B cell (primary cell): ENCODE data around the gene ATP6V0E2. TPM values are rescaled to one million over a fixed set of nuclear protein-coding genes. Genes with fewer than 3 reads are reported as not detected.

Experiments
- ATAC-seq: fragments of 200-7000 bp; cut with Tn5 transposase; one replicate; pipeline ENCODE4 v1.10.0; 2021; ENCODE audit warnings: low read depth, mild to moderate bottlenecking, moderate number of reproducible peaks, moderate library complexity
- CTCF ChIA-PET: fragments of 350-600 bp; sonication (Branson Sonifier 250); formaldehyde crosslinking; loops from one replicate; lab custom pipeline; 2021; ENCODE audit warnings: antibody characterized with exemption, inconsistent platforms; lab: Charles Lee
- POLR2A ChIA-PET: fragments of 350-600 bp; sonication (Branson Sonifier 250); formaldehyde crosslinking; loops from one replicate; lab custom pipeline; 2021; ENCODE audit warnings: antibody characterized with exemption; lab: Charles Lee
- DNase-seq: peaks from one replicate; pipeline ENCODE4 v3.0.0; 2013
- H2AFZ ChIP-seq: 2 replicates; pipeline ENCODE4 v1.6.1; 2012; ENCODE audit warnings: mild to moderate bottlenecking, low read depth, low read length; ENCODE audit not compliant: insufficient read depth, poor library complexity, severe bottlenecking
- H3K27ac ChIP-seq, 2 donors: 1 replicate in 1 of 2; 2 replicates in 1 of 2; pipeline ENCODE4 v1.5.1; 2012 to 2013; ENCODE audit warnings: low read length in 2 of 2, mild to moderate bottlenecking in 2 of 2, moderate library complexity in 1 of 2
- H3K27me3 ChIP-seq, 4 experiments: fragments of 200-600 bp in 1 of 4; sonication (generic) in 1 of 4; replicated peaks in 1 of 4; 1 replicate in 2 of 4; 2 replicates in 2 of 4; pipeline versions ENCODE4 v1.6.1 to v1.7.0; 2013 to 2016; ENCODE audit warnings: low read length in 3 of 4, mild to moderate bottlenecking in 2 of 4, mixed read lengths in 1 of 4, moderate library complexity in 1 of 4; ENCODE audit not compliant: insufficient read depth in 4 of 4, control insufficient read depth in 3 of 4; ENCODE audit errors: control extremely low read depth in 1 of 4
- H3K36me3 ChIP-seq, 2 experiments: replicated peaks in 1 of 2; 1 replicate in 1 of 2; 2 replicates in 1 of 2; pipeline versions ENCODE4 v1.6.1 to v1.7.1; 2013; ENCODE audit warnings: low read length in 1 of 2; ENCODE audit not compliant: insufficient read depth in 2 of 2, control insufficient read depth in 1 of 2; ENCODE audit errors: control extremely low read depth in 1 of 2, extremely low read depth in 1 of 2
- H3K4me1 ChIP-seq, 2 donors: fragments of 200-600 bp in 1 of 2; sonication (generic) in 1 of 2; 1 replicate in 1 of 2; 2 replicates in 1 of 2; pipeline versions ENCODE4 v1.5.1 to v1.6.1; 2013 to 2017; ENCODE audit warnings: low read length in 2 of 2; ENCODE audit not compliant: control insufficient read depth in 2 of 2, insufficient read depth in 2 of 2
- H3K4me2 ChIP-seq: replicated peaks from 2 replicates; pipeline ENCODE3; 2012; ENCODE audit warnings: mild to moderate bottlenecking, low read depth, low read length; ENCODE audit not compliant: poor library complexity, severe bottlenecking
- H3K4me3 ChIP-seq, 5 experiments: fragments of 200-600 bp in 1 of 5; sonication (generic) in 1 of 5; 1 replicate in 3 of 5; 2 replicates in 2 of 5; pipeline versions ENCODE4 v1.5.1 to v1.7.0; 2011 to 2016; ENCODE audit warnings: low read length in 4 of 5, mild to moderate bottlenecking in 4 of 5, low read depth in 2 of 5, control low read depth in 1 of 5, moderate library complexity in 1 of 5; ENCODE audit not compliant: insufficient read depth in 1 of 5; ENCODE audit errors: control extremely low read depth in 1 of 5, extremely low read depth in 1 of 5
- H3K79me2 ChIP-seq: fragments of 200-600 bp; sonication (generic); one replicate; pipeline ENCODE4 v1.6.0; 2016; ENCODE audit warnings: low read length; ENCODE audit not compliant: control insufficient read depth, insufficient read depth
- H3K9ac ChIP-seq: fragments of 200-600 bp; sonication (generic); 2 replicates; pipeline ENCODE4 v1.6.1; 2017; ENCODE audit warnings: mild to moderate bottlenecking, low read length, moderate library complexity
- H3K9me3 ChIP-seq, 3 donors: one replicate each; pipeline versions ENCODE4 v1.6.1 to v1.7.1; 2013; ENCODE audit warnings: low read length in 2 of 3; ENCODE audit not compliant: control insufficient read depth in 2 of 3, insufficient read depth in 1 of 3; ENCODE audit errors: control extremely low read depth in 1 of 3
- H4K20me1 ChIP-seq: 2 replicates; pipeline ENCODE4 v1.6.0; 2012; ENCODE audit warnings: mild to moderate bottlenecking, low read length; ENCODE audit not compliant: insufficient read depth, control insufficient read depth, poor library complexity, severe bottlenecking
- H3K27ac Mint-ChIP-seq: one replicate; pipeline ENCODE4 v1.8.0; 2021; ENCODE audit warnings: mixed read lengths
- H3K27me3 Mint-ChIP-seq: one replicate; pipeline ENCODE4 v1.8.0; 2021; ENCODE audit warnings: mixed read lengths
- H3K4me1 Mint-ChIP-seq: one replicate; pipeline ENCODE4 v1.8.0; 2021; ENCODE audit warnings: mixed read lengths
- H3K4me3 Mint-ChIP-seq: one replicate; pipeline ENCODE4 v1.8.0; 2021; ENCODE audit warnings: mixed read lengths
- H3K9me3 Mint-ChIP-seq: one replicate; pipeline ENCODE4 v1.8.0; 2022; ENCODE audit warnings: mixed read lengths; ENCODE audit not compliant: insufficient read depth
- EZH2 ChIP-seq: IDR thresholded peaks from 2 replicates; pipeline ENCODE4 v1.6.1; 2012; ENCODE audit warnings: borderline replicate concordance, low read depth, mild to moderate bottlenecking, moderate library complexity, low read length; ENCODE audit not compliant: insufficient read depth, poor library complexity, severe bottlenecking
- WGBS: methylation state at CpG from one replicate; pipeline ENCODE4 v1.1.5; 2013; ENCODE audit warnings: missing lambda C conversion rate; ENCODE audit not compliant: insufficient coverage; 5-methylcytosine and 5-hydroxymethylcytosine counted together
- intact Hi-C: fragments of 100-400 bp; cut with micrococcal nuclease; formaldehyde crosslinking; loops from one replicate; pipeline ENCODE4 v1.10.0; 2022
- polyA plus RNA-seq: library from polyadenylated mRNA; depleted of rRNA; stranded (reverse); fragments of >200 nt; gene quantifications from 2 replicates; pipeline ENCODE4 v1.2.3, GENCODE V29; 2012
- total RNA-seq, 2 donors: library from RNA; stranded (reverse); fragments of 120-200 nt in 1 of 2; gene quantifications; 1 replicate in 1 of 2; 2 replicates in 1 of 2; pipeline versions ENCODE4 v1.2.3 to v1.2.4, GENCODE V29; 2013 to 2022
- TF ChIP-seq, protein P1 (sequence below): fragments of 200-600 bp; IDR thresholded peaks from one replicate; pipeline ENCODE4 v1.8.0; 2022; ENCODE audit warnings: antibody characterized with exemption, mild to moderate bottlenecking

Gene ATP6V0E2
- total and polyA plus RNA-seq, 2 donors (not counting 1 experiment from before 2014, with no cell fraction given) = 13.5 to 49.6 TPM

- Histone ChIP-seq H3K79me2 (no peaks in the 10 kb centered on the region), H4K20me1 (no peaks in the 10 kb centered on the region), H3K9ac (no peak overlapping the region), H2AFZ (no peak overlapping the region), H3K4me1 (no peaks in the 10 kb centered on the region), H3K4me2 (no peak overlapping the region), H3K27me3 (no peaks in the 10 kb centered on the region), H3K36me3 (peaks cover 0 to 21% of the 10 kb centered on the region in 2 experiments), H3K9me3 (no peaks in the 10 kb centered on the region), H3K4me3 (no peak overlapping the region), H3K27ac (no peak overlapping the region)
- H3K27ac Mint-ChIP-seq = no peak overlapping the region
- TF ChIP-seq EZH2 = no peak
- TF ChIP-seq, protein P1, sequence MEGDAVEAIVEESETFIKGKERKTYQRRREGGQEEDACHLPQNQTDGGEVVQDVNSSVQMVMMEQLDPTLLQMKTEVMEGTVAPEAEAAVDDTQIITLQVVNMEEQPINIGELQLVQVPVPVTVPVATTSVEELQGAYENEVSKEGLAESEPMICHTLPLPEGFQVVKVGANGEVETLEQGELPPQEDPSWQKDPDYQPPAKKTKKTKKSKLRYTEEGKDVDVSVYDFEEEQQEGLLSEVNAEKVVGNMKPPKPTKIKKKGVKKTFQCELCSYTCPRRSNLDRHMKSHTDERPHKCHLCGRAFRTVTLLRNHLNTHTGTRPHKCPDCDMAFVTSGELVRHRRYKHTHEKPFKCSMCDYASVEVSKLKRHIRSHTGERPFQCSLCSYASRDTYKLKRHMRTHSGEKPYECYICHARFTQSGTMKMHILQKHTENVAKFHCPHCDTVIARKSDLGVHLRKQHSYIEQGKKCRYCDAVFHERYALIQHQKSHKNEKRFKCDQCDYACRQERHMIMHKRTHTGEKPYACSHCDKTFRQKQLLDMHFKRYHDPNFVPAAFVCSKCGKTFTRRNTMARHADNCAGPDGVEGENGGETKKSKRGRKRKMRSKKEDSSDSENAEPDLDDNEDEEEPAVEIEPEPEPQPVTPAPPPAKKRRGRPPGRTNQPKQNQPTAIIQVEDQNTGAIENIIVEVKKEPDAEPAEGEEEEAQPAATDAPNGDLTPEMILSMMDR = no peak
- no peak overlapping the region for H3K4me3 Mint-ChIP-seq
- CTCF ChIA-PET = no interaction called here
- WGBS = 96% methylated on average over 9 of the region's 16 CpGs
- POLR2A ChIA-PET = interaction anchor here (0.6 kb wide), 1 partner anchor 397 kb away, joined by 3 read pairs; no protein-coding TSS in a partner anchor
- intact Hi-C loops = no loop called here
- DNase-seq = no peak
- H3K9me3 Mint-ChIP-seq = no peaks in the 10 kb centered on the region
- no peaks in the 10 kb centered on the region for H3K4me1 Mint-ChIP-seq
- ATAC-seq = no peak
- H3K27me3 Mint-ChIP-seq = no peaks in the 10 kb centered on the region
Observed at GRCh38 chr7:149855361-149856305, 18.1 kb upstream of the ATP6V0E2 start.

- Mint-ChIP-seq H3K4me3 (no peak overlapping the region), H3K27ac (no peak overlapping the region), H3K9me3 (no peaks in the 10 kb centered on the region), H3K27me3 (no peaks in the 10 kb centered on the region), H3K4me1 (no peaks in the 10 kb centered on the region)
- H3K9ac ChIP-seq = no peak overlapping the region
- H3K9me3 ChIP-seq = no peaks in the 10 kb centered on the region
- CTCF ChIA-PET = no interaction called here
- no peak overlapping the region for H3K4me2 ChIP-seq
- no peaks in the 10 kb centered on the region for H3K27me3 ChIP-seq
- no peaks in the 10 kb centered on the region for H4K20me1 ChIP-seq
- 90% methylated on average over 4 of the region's 8 CpGs for WGBS
- H3K4me1 ChIP-seq = no peaks in the 10 kb centered on the region
- DNase-seq = no peak
- ATAC-seq = no peak
- H3K36me3 ChIP-seq = peaks cover 0 to 25% of the 10 kb centered on the region in 2 experiments
- POLR2A ChIA-PET = no interaction called here
- TF ChIP-seq EZH2 = no peak
- TF ChIP-seq, protein P1 = no peak
- no peak overlapping the region for H3K27ac ChIP-seq
- H2AFZ ChIP-seq = no peak overlapping the region
- H3K4me3 ChIP-seq = no peak overlapping the region
- H3K79me2 ChIP-seq = no peaks in the 10 kb centered on the region
- intact Hi-C loops = no loop called here
Observed at GRCh38 chr7:149856583-149856982, 17.2 kb upstream of the ATP6V0E2 start.
